ENCODE results near the gene ZNF558.
"Not testable (repeated sequence)": the region's sequence is repeated elsewhere in the genome, so short reads cannot be mapped to it uniquely, and the experiment has no call there.

The ZNF558 gene

GRCh38 chr19:8794823-8795222 is 37.3 kb downstream of the ZNF558 start:
- no peak for DNase-seq

DNA sequence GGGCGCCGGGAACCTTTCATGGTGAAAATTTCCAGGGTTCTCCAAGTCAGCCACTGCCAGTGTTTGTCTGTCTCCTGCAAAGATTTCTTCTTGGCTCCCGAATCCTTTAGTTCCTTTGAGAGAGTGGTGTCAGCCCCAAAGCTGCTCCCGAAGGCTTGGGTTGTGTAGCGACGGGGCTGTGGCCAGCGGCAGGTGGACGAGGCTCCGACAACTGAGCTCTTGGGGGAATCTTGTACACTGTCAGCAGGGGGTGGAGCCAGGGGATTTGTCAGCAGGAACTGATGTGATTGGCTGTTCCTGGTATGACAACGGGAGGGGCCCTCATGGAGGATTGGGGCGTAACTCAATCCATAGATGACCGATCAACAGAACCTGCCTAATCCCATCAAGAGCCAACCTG is 58.5 kb downstream of the ZNF558 start:
- not testable (repeated sequence) for DNase-seq

- not testable (repeated sequence) for DNase-seq
Measured at GRCh38 chr19:8769265-8769664, 62.8 kb downstream of the ZNF558 start.

GRCh38 chr19:8767257-8767656 is 64.8 kb downstream of the ZNF558 start:
- DNase-seq = not testable (repeated sequence)
